Suprapubic skin (tissue), 3 donors: Measurements from ENCODE around the gene ADGRA1.

Experiments
- CTCF ChIP-seq, 2 donors: fragments of 200-600 bp in 1 of 2; fragments of 450-650 bp in 1 of 2; sonication (generic) in 1 of 2; IDR thresholded peaks; one replicate each; pipeline ENCODE4 v1.5.1; 2016 to 2019; ENCODE audit warnings: antibody characterized with exemption in 2 of 2, mild to moderate bottlenecking in 1 of 2, moderate library complexity in 1 of 2
- POLR2A ChIP-seq, 2 donors: fragments of 450-650 bp; IDR thresholded peaks; one replicate each; pipeline ENCODE4 v1.6.1; 2017; ENCODE audit warnings: antibody characterized with exemption in 2 of 2, mild to moderate bottlenecking in 2 of 2, moderate library complexity in 2 of 2

DNA sequence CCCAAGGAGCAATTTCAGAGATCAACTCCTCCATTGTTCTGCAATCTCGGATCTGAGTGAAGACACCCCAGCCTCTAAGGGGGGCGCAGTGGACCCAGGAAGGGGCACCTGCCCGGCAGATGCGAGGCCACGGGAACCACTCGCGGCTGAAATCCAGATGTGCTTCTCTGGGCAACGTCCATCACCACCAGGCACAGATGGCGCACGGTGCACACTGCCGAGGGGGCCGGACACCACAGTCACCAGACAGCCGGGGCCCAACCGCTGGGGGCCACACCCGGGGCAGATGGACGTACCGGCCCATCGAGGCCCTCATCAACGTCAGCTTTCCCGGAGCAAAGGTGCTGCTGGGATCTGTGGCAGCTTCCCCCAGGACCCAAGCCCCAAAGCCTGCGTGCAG is 16.9 kb upstream of the ADGRA1 start:
- TF ChIP-seq POLR2A (IDR thresholded peaks at IDR 0.05) (no peak), CTCF (IDR thresholded peaks at IDR 0.05) (no peak)
